MM.1S (cell line): ENCODE data around the gene RET.

ENCODE experiments used
- EZH2 ChIP-seq: fragments of 300-600 bp; sonication (generic); optimal IDR thresholded peaks from 2 replicates; pipeline ENCODE3; 2017; ENCODE audit warnings: low read depth, mild to moderate bottlenecking, antibody characterized with exemption, low read length, mixed read lengths
- EZH2phosphoT487 ChIP-seq: fragments of 300-600 bp; sonication (generic); IDR thresholded peaks from 2 replicates; pipeline ENCODE4 v1.6.1; 2018; ENCODE audit warnings: antibody characterized with exemption, low read length
- TF ChIP-seq, protein P1 (sequence below): fragments of 300-600 bp; sonication (generic); IDR thresholded peaks from 2 replicates; pipeline ENCODE4 v1.5.1; 2016; ENCODE audit warnings: antibody characterized with exemption, low read length, mixed read lengths

- TF ChIP-seq, protein P1, sequence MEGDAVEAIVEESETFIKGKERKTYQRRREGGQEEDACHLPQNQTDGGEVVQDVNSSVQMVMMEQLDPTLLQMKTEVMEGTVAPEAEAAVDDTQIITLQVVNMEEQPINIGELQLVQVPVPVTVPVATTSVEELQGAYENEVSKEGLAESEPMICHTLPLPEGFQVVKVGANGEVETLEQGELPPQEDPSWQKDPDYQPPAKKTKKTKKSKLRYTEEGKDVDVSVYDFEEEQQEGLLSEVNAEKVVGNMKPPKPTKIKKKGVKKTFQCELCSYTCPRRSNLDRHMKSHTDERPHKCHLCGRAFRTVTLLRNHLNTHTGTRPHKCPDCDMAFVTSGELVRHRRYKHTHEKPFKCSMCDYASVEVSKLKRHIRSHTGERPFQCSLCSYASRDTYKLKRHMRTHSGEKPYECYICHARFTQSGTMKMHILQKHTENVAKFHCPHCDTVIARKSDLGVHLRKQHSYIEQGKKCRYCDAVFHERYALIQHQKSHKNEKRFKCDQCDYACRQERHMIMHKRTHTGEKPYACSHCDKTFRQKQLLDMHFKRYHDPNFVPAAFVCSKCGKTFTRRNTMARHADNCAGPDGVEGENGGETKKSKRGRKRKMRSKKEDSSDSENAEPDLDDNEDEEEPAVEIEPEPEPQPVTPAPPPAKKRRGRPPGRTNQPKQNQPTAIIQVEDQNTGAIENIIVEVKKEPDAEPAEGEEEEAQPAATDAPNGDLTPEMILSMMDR, result no peak
- TF ChIP-seq EZH2 (no peak), EZH2phosphoT487 (no peak)
Observed at GRCh38 chr10:43028143-43028542, 48.7 kb upstream of the RET start.
